Kidney capillary endothelial cell (primary cell): Measurements from ENCODE around the gene ZMYND11.
A peak's percentile ranks its signal among the peaks of the same experiment; 100 is the strongest.

ENCODE experiments used
- DNase-seq: peaks from one replicate; pipeline ENCODE4 v3.0.0-alpha.2; 2018; ENCODE audit warnings: low spot score

The ZMYND11 gene

GRCh38 chr10:191703-192518 lies 56.7 kb downstream of the ZMYND11 start:
- no peak for DNase-seq

- DNase-seq: no peak
Measured at GRCh38 chr10:194281-194680, 59.0 kb downstream of the ZMYND11 start.

- DNase-seq: no peak
Measured at GRCh38 chr10:200405-200804, 65.2 kb downstream of the ZMYND11 start.

GRCh38 chr10:201328-201771 lies 66.1 kb downstream of the ZMYND11 start:
- peak; percentile 59 for DNase-seq

GRCh38 chr10:208616-209015 lies 73.4 kb downstream of the ZMYND11 start:
- DNase-seq: no peak

- DNase-seq: no peak
Measured at GRCh38 chr10:209357-209756, 74.1 kb downstream of the ZMYND11 start.

GRCh38 chr10:210297-210696 lies 75.0 kb downstream of the ZMYND11 start:
- no peak for DNase-seq

- no peak for DNase-seq
Measured at GRCh38 chr10:215444-215843, 80.2 kb downstream of the ZMYND11 start.

GRCh38 chr10:218798-219197 lies 83.5 kb downstream of the ZMYND11 start:
- DNase-seq: no peak

- DNase-seq: no peak
Measured at GRCh38 chr10:219731-220472, 84.6 kb downstream of the ZMYND11 start.

- no peak for DNase-seq
Measured at GRCh38 chr10:224571-224970, 89.3 kb downstream of the ZMYND11 start.

GRCh38 chr10:226018-226417 lies 90.8 kb downstream of the ZMYND11 start:
- no peak for DNase-seq

- no peak for DNase-seq
Measured at GRCh38 chr10:227014-227413, 91.8 kb downstream of the ZMYND11 start.

GRCh38 chr10:228366-228765 lies 93.1 kb downstream of the ZMYND11 start:
- no peak for DNase-seq

GRCh38 chr10:230758-231157 lies 95.5 kb downstream of the ZMYND11 start:
- peak; percentile 7 for DNase-seq

GRCh38 chr10:232061-232460 lies 96.8 kb downstream of the ZMYND11 start:
- DNase-seq: no peak

GRCh38 chr10:232878-233277 lies 97.6 kb downstream of the ZMYND11 start:
- no peak for DNase-seq

- no peak for DNase-seq
Measured at GRCh38 chr10:234708-235406, 99.6 kb downstream of the ZMYND11 start.

GRCh38 chr10:235915-236314 lies 100.7 kb downstream of the ZMYND11 start:
- peak; percentile 4 for DNase-seq

- DNase-seq: no peak
Measured at GRCh38 chr10:239109-239508, 103.9 kb downstream of the ZMYND11 start.

- no peak for DNase-seq
Measured at GRCh38 chr10:241451-241850, 106.2 kb downstream of the ZMYND11 start.

GRCh38 chr10:241966-242643 lies 106.8 kb downstream of the ZMYND11 start:
- no peak for DNase-seq
